HEK293 (cell line): Measurements from ENCODE around the gene BMERB1.

Experiments
- CTCF ChIA-PET: fragments of 350-600 bp; formaldehyde crosslinking; extraction: SDS; loops from one replicate; lab custom pipeline; 2021; ENCODE audit warnings: antibody characterized with exemption; lab: Yijun Ruan, JAX
- POLR2A ChIA-PET: fragments of 300-600 bp; formaldehyde crosslinking; extraction: SDS; loops from one replicate; lab custom pipeline; 2020; ENCODE audit warnings: antibody characterized with exemption, inconsistent platforms; lab: Yijun Ruan, JAX
- H3K27ac ChIP-seq: fragments of 200-500 bp; sonication (Bioruptor generic); 2 replicates; pipeline ENCODE4 v1.5.1; 2014; ENCODE audit warnings: low read depth, low read length, control low read depth, inconsistent platforms; ENCODE audit errors: extremely low read depth
- H3K36me3 ChIP-seq, 2 experiments: fragments of 200-500 bp in 1 of 2; sonication (Bioruptor generic) in 1 of 2; 1 replicate in 1 of 2; 2 replicates in 1 of 2; pipeline ENCODE4 v1.5.1; 2014 to 2017; ENCODE audit warnings: inconsistent platforms in 2 of 2, low read length in 2 of 2; ENCODE audit not compliant: control insufficient read depth in 2 of 2, insufficient read depth in 1 of 2
- H3K4me1 ChIP-seq: fragments of 200-500 bp; sonication (Bioruptor generic); 2 replicates; pipeline ENCODE4 v1.5.1; 2014; ENCODE audit warnings: mild to moderate bottlenecking, low read length, inconsistent platforms; ENCODE audit not compliant: control insufficient read depth, insufficient read depth
- H3K4me3 ChIP-seq: 2 replicates; pipeline ENCODE4 v1.5.1; 2011; ENCODE audit warnings: low read depth, mild to moderate bottlenecking, control low read depth, low read length, moderate library complexity
- H3K9me3 ChIP-seq: fragments of 200-500 bp; sonication (Bioruptor generic); 2 replicates; pipeline ENCODE4 v1.5.1; 2014; ENCODE audit warnings: low read depth, low read length, inconsistent platforms; ENCODE audit not compliant: control insufficient read depth, insufficient read depth
- BCL11B ChIP-seq: fragments of 450-650 bp; formaldehyde crosslinking; IDR thresholded peaks from 2 replicates; pipeline ENCODE4 v1.5.1; 2016; ENCODE audit warnings: low read depth, missing biosample characterization, missing genetic modification characterization
- GLIS1 ChIP-seq: fragments of 450-650 bp; formaldehyde crosslinking; IDR thresholded peaks from 2 replicates; pipeline ENCODE4 v1.5.1; 2016; ENCODE audit warnings: missing biosample characterization, missing genetic modification characterization
- IKZF3 ChIP-seq: fragments of 450-650 bp; IDR thresholded peaks from 2 replicates; pipeline ENCODE4 v1.5.0; 2018; ENCODE audit warnings: missing biosample characterization, mild to moderate bottlenecking, missing genetic modification characterization, moderate library complexity
- REST ChIP-seq: fragments of 450-650 bp; formaldehyde crosslinking; IDR thresholded peaks from 2 replicates; pipeline ENCODE4 v1.5.1; 2016; ENCODE audit warnings: missing biosample characterization, missing genetic modification characterization
- ZBTB20 ChIP-seq: fragments of 450-650 bp; formaldehyde crosslinking; IDR thresholded peaks from 2 replicates; pipeline ENCODE4 v1.5.1; 2016; ENCODE audit warnings: missing biosample characterization, missing genetic modification characterization
- ZEB2 ChIP-seq: fragments of 450-650 bp; formaldehyde crosslinking; IDR thresholded peaks from 2 replicates; pipeline ENCODE4 v1.5.1; 2016; ENCODE audit warnings: missing biosample characterization, missing genetic modification characterization
- ZNF23 ChIP-seq: fragments of 450-650 bp; formaldehyde crosslinking; IDR thresholded peaks from 2 replicates; pipeline ENCODE4 v1.5.1; 2016; ENCODE audit warnings: missing biosample characterization, missing genetic modification characterization, borderline replicate concordance
- ZNF366 ChIP-seq: fragments of 450-650 bp; formaldehyde crosslinking; conservative IDR thresholded peaks from 2 replicates; pipeline ENCODE4 v1.5.1; 2016; ENCODE audit warnings: missing biosample characterization, missing genetic modification characterization
- ZNF488 ChIP-seq: fragments of 450-650 bp; formaldehyde crosslinking; IDR thresholded peaks from 2 replicates; pipeline ENCODE4 v1.5.1; 2016; ENCODE audit warnings: missing biosample characterization, missing genetic modification characterization
- ZNF530 ChIP-seq: fragments of 450-650 bp; formaldehyde crosslinking; IDR thresholded peaks from 2 replicates; pipeline ENCODE4 v1.5.1; 2016; ENCODE audit warnings: low read depth, missing biosample characterization, missing genetic modification characterization
- ZNF792 ChIP-seq: fragments of 450-650 bp; formaldehyde crosslinking; IDR thresholded peaks from 2 replicates; pipeline ENCODE4 v1.5.1; 2016; ENCODE audit warnings: missing biosample characterization, missing genetic modification characterization
- ZSCAN4 ChIP-seq: fragments of 450-650 bp; formaldehyde crosslinking; IDR thresholded peaks from 2 replicates; pipeline ENCODE4 v1.5.1; 2017; ENCODE audit warnings: missing biosample characterization, missing genetic modification characterization

BMERB1 gene

GRCh38 chr16:15396948-15397594 lies 37.3 kb upstream of the BMERB1 start:
- CTCF ChIA-PET: no interaction called here
- Histone ChIP-seq H3K36me3 (no peaks in the 10 kb centered on the region), H3K9me3 (no peaks in the 10 kb centered on the region), H3K4me1 (no peaks in the 10 kb centered on the region), H3K27ac (no peak overlapping the region), H3K4me3 (no peak overlapping the region)
- TF ChIP-seq IKZF3 (tag by site-specific recombination) (no peak), REST (tag by site-specific recombination) (no peak), BCL11B (tag by site-specific recombination) (no peak), ZNF792 (tag by site-specific recombination) (no peak), ZSCAN4 (tag by site-specific recombination) (no peak), ZNF366 (tag by site-specific recombination) (no peak), GLIS1 (no peak), ZNF23 (tag by site-specific recombination) (no peak), ZNF530 (tag by site-specific recombination) (no peak)
- POLR2A ChIA-PET: no interaction called here

- Histone ChIP-seq H3K4me1 (no peaks in the 10 kb centered on the region), H3K4me3 (no peak overlapping the region), H3K9me3 (no peaks in the 10 kb centered on the region), H3K27ac (no peak overlapping the region), H3K36me3 (no peaks in the 10 kb centered on the region)
- POLR2A ChIA-PET: no interaction called here
- CTCF ChIA-PET: no interaction called here
- no peak for TF ChIP-seq ZEB2 (tag by site-specific recombination)
- 0 out of 2 replicates have a peak, but pooled peaks have one; percentile 14 for TF ChIP-seq ZBTB20 (tag by site-specific recombination)
- TF ChIP-seq ZNF488: no peak
- TF ChIP-seq REST (tag by site-specific recombination): no peak
These were observed 35.6 kb upstream of the BMERB1 start for GRCh38 chr16:15398618-15399316.
